Left forelimb (tissue), 1 donor: Measurements from ENCODE around the gene MTCL1.

Experiments
- DNase-seq: peaks from one replicate; pipeline ENCODE4 v3.0.0-alpha.2; 2018; ENCODE audit warnings: low spot score

Gene MTCL1

GRCh38 chr18:8771930-8772329 lies 66.6 kb downstream of the MTCL1 start:
- DNase-seq, result no peak

GRCh38 chr18:8773980-8774379 lies 68.6 kb downstream of the MTCL1 start:
- no peak for DNase-seq

GRCh38 chr18:8776013-8776943 lies 70.9 kb downstream of the MTCL1 start:
- no peak for DNase-seq

- DNase-seq, result no peak
Measured at GRCh38 chr18:8777846-8778245, 72.5 kb downstream of the MTCL1 start.

- DNase-seq, result no peak
Measured at GRCh38 chr18:8778386-8778785, 73.0 kb downstream of the MTCL1 start.

- DNase-seq, result no peak
Measured at GRCh38 chr18:8778824-8779223, 73.5 kb downstream of the MTCL1 start.

GRCh38 chr18:8779251-8779650 lies 73.9 kb downstream of the MTCL1 start:
- DNase-seq, result no peak

- no peak for DNase-seq
Measured at GRCh38 chr18:8780227-8780626, 74.9 kb downstream of the MTCL1 start.

GRCh38 chr18:8781671-8782070 lies 76.3 kb downstream of the MTCL1 start:
- no peak for DNase-seq

GRCh38 chr18:8783335-8783993 lies 78.1 kb downstream of the MTCL1 start:
- DNase-seq, result no peak

GRCh38 chr18:8783994-8784530 lies 78.7 kb downstream of the MTCL1 start:
- no peak for DNase-seq

GRCh38 chr18:8785261-8785660 lies 79.9 kb downstream of the MTCL1 start:
- DNase-seq, result no peak

- no peak for DNase-seq
Measured at GRCh38 chr18:8785855-8786482, 80.6 kb downstream of the MTCL1 start.

- no peak for DNase-seq
Measured at GRCh38 chr18:8786483-8787370, 81.4 kb downstream of the MTCL1 start.

- no peak for DNase-seq
Measured at GRCh38 chr18:8787371-8787670, 82.0 kb downstream of the MTCL1 start.

GRCh38 chr18:8787794-8788193 lies 82.4 kb downstream of the MTCL1 start:
- DNase-seq, result no peak

- DNase-seq, result no peak
Measured at GRCh38 chr18:8788503-8789429, 83.4 kb downstream of the MTCL1 start.

GRCh38 chr18:8791171-8791651 lies 85.9 kb downstream of the MTCL1 start:
- DNase-seq, result no peak

GRCh38 chr18:8792688-8793316 lies 87.4 kb downstream of the MTCL1 start:
- DNase-seq, result no peak
